ENCODE measurements around the gene RYR2. TPM values are rescaled to one million over a fixed set of nuclear protein-coding genes. Genes with fewer than 3 reads are reported as not detected.

The RYR2 gene
- total RNA-seq, 1 experiment from 2014 or later = 3.4 TPM

- no peak overlapping the region for H3K4ac ChIP-seq (ENCODE audit: low read depth, low read length)
- H3K23me2 ChIP-seq (ENCODE audit: insufficient read length, low read depth, low read length, poor library complexity, severe bottlenecking) = no peaks in the 10 kb centered on the region
- no peak overlapping the region for H3K56ac ChIP-seq (ENCODE audit: insufficient read length, low read depth, low read length)
- no peak overlapping the region for H2BK5ac ChIP-seq (ENCODE audit: insufficient read length, low read length)
- H3K9me3 ChIP-seq (ENCODE audit: control insufficient read depth, low read depth, low read length) = no peaks in the 10 kb centered on the region
- no peak overlapping the region for H3K27ac ChIP-seq (ENCODE audit: insufficient read length, low read depth, low read length)
- no peak for DNase-seq
- H4K5ac ChIP-seq (ENCODE audit: insufficient read length, low read depth, low read length) = no peak overlapping the region
- Mint-ChIP-seq H3K36me3 (ENCODE audit: insufficient read depth in 1 of 3, low read depth in 3 of 3) (no peaks in the 10 kb centered on the region; a peak in 1 of 7 replicates), H3K4me3 (no peak overlapping the region), H3K9me3 (no peaks in the 10 kb centered on the region), H3K27me3 (ENCODE audit: low read depth) (no peaks in the 10 kb centered on the region), H3K4me1 (no peaks in the 10 kb centered on the region), H3K27ac (no peak overlapping the region)
- H3K14ac ChIP-seq (ENCODE audit: insufficient read depth, low read length) = no peak overlapping the region
- H2AFZ ChIP-seq (ENCODE audit: low read length) = no peak overlapping the region
- H3K4me2 ChIP-seq (ENCODE audit: insufficient read depth, insufficient read length, low read length) = no peak overlapping the region
- H2BK15ac ChIP-seq (ENCODE audit: low read depth, low read length) = no peak overlapping the region
- no peak overlapping the region for H2AK5ac ChIP-seq (ENCODE audit: insufficient read length, low read length)
- no peak overlapping the region for H2BK120ac ChIP-seq (ENCODE audit: low read depth, low read length, poor library complexity, severe bottlenecking)
- no peak overlapping the region for H2BK20ac ChIP-seq (ENCODE audit: low read depth, low read length, poor library complexity, severe bottlenecking)
- no peak overlapping the region for H3T11ph ChIP-seq (ENCODE audit: low read length)
- no peak overlapping the region for H4K8ac ChIP-seq (replicated peaks; ENCODE audit: insufficient read length, low read depth, low read length)
- H2BK12ac ChIP-seq (ENCODE audit: insufficient read length, low read depth, low read length) = no peak overlapping the region
- H3K4me1 ChIP-seq (ENCODE audit: insufficient read depth, low read length) = no peaks in the 10 kb centered on the region
- H3K79me1 ChIP-seq (ENCODE audit: insufficient read depth, low read depth, low read length, poor library complexity, severe bottlenecking) = no peaks in the 10 kb centered on the region
- no peak overlapping the region for H3K9ac ChIP-seq (ENCODE audit: extremely low read depth, insufficient read length, low read length)
- WGBS (ENCODE audit: extremely low coverage, insufficient read length, low lambda C conversion rate) = no CpG with 5 or more reads among the region's 3 CpGs
- no peak for TF ChIP-seq CTCF (conservative IDR thresholded peaks at IDR 0.05)
- H3K27me3 ChIP-seq (ENCODE audit: insufficient read depth, low read length) = no peaks in the 10 kb centered on the region
- H3K18ac ChIP-seq (ENCODE audit: insufficient read length, low read depth, low read length) = no peak overlapping the region
- H4K20me1 ChIP-seq (ENCODE audit: control insufficient read depth, insufficient read depth, insufficient read length) = no peaks in the 10 kb centered on the region
- H4K91ac ChIP-seq (ENCODE audit: insufficient read length, low read depth, low read length) = no peak overlapping the region
- H3K79me2 ChIP-seq (ENCODE audit: insufficient read depth, low read length) = no peaks in the 10 kb centered on the region
- H3K23ac ChIP-seq (ENCODE audit: insufficient read length, low read depth, low read length) = no peak overlapping the region
Observed at GRCh38 chr1:237804516-237804915, 762.5 kb downstream of the RYR2 start.
